Stimulated activated CD8-positive, alpha-beta memory T cell treated with anti-CD3 and anti-CD28 coated beads, Interleukin-7, amount 100 ng/mL, for 1 hour (primary cell): ENCODE results near the gene DNAJC15.
"Not testable (repeated sequence)": the region's sequence is repeated elsewhere in the genome, so short reads cannot be mapped to it uniquely, and the experiment has no call there.

Experiments
- DNase-seq, 2 donors: peaks; one replicate each; pipeline ENCODE4 v3.0.0-alpha.2; 2020; ENCODE audit warnings: low read depth in 2 of 2

The DNAJC15 gene

GRCh38 chr13:43044720-43045301 is 21.4 kb downstream of the DNAJC15 start:
- no peak for DNase-seq

- DNase-seq: not testable (repeated sequence)
These were observed 22.0 kb downstream of the DNAJC15 start for GRCh38 chr13:43045302-43045773.

- no peak for DNase-seq
These were observed 22.9 kb downstream of the DNAJC15 start for GRCh38 chr13:43046259-43046658.

- no peak for DNase-seq
These were observed 31.7 kb downstream of the DNAJC15 start for GRCh38 chr13:43054803-43055802.

GRCh38 chr13:43057653-43058317 is 34.4 kb downstream of the DNAJC15 start:
- no peak for DNase-seq

GRCh38 chr13:43058318-43058674 is 34.9 kb downstream of the DNAJC15 start:
- no peak for DNase-seq

- DNase-seq: no peak
These were observed 35.4 kb downstream of the DNAJC15 start for GRCh38 chr13:43058831-43059230.

GRCh38 chr13:43059779-43060178 is 36.4 kb downstream of the DNAJC15 start:
- not testable (repeated sequence) for DNase-seq

GRCh38 chr13:43060806-43061205 is 37.4 kb downstream of the DNAJC15 start:
- not testable (repeated sequence) for DNase-seq

- no peak for DNase-seq
These were observed 38.3 kb downstream of the DNAJC15 start for GRCh38 chr13:43061496-43062280.

- DNase-seq: no peak
These were observed 48.4 kb downstream of the DNAJC15 start for GRCh38 chr13:43071824-43072223.

GRCh38 chr13:43072394-43072793 is 49.0 kb downstream of the DNAJC15 start:
- DNase-seq: no peak

- DNase-seq: no peak
These were observed 51.6 kb downstream of the DNAJC15 start for GRCh38 chr13:43074824-43075510.

GRCh38 chr13:43075511-43075902 is 52.1 kb downstream of the DNAJC15 start:
- DNase-seq: not testable (repeated sequence)

- DNase-seq: no peak
These were observed 53.7 kb downstream of the DNAJC15 start for GRCh38 chr13:43077046-43077445.

- DNase-seq: no peak
These were observed 54.1 kb downstream of the DNAJC15 start for GRCh38 chr13:43077461-43077860.

- no peak for DNase-seq
These were observed 54.5 kb downstream of the DNAJC15 start for GRCh38 chr13:43077906-43078305.

GRCh38 chr13:43078399-43078798 is 55.0 kb downstream of the DNAJC15 start:
- no peak for DNase-seq

GRCh38 chr13:43079392-43079931 is 56.1 kb downstream of the DNAJC15 start:
- no peak for DNase-seq

GRCh38 chr13:43080199-43080598 is 56.8 kb downstream of the DNAJC15 start:
- DNase-seq: no peak

GRCh38 chr13:43081866-43082265 is 58.5 kb downstream of the DNAJC15 start:
- no peak for DNase-seq
